ENCODE measurements around the gene SOCS3.

DNA sequence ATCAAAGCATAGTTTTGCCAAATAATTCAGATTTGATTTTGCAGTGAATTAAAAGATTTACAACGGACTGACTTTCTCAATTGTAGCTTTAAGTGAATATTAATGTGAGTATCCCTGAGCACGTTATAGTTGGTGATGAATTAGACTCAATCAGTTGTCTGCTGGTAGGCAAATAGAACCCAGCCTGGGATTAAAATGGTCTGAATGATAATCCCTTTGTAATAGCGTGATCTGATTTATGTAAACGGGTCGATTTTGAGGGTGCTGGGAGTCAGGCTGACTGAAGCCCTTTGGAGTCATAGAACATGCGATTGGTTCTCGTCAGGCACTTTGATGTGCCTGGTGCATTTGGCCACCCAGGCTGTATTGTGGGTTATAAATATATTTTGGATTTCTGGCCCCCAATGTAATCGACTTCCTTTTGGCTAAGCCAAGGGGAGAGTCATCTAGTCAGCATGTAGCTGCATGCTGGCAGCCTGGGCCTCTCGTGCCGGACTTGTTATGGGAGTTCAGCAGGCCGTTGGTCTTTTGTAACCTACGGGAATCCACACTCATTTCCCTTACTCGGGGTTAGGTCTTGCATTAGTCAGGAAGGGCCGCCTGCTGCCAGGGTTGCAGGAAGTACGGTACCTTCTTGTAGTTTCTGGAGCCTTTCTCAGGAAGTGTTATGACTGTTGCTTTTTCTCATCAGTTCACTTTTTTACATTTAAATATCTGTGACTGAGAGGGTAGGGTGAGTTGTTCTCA is 24.0 kb upstream of the SOCS3 start:
- TF ChIP-seq POLR2AphosphoS5 (IDR thresholded peaks at IDR 0.05; ENCODE audit: low read depth, low read length) (no peak), SIN3A (IDR thresholded peaks at IDR 0.05; ENCODE audit: borderline replicate concordance, insufficient read depth, low read length) (no peak), FOXP2 (optimal IDR thresholded peaks at IDR 0.05; ENCODE audit: borderline replicate concordance, extremely low read depth, extremely low read length, insufficient read depth) (peak; percentile 49)
- TF ChIP-seq, protein P1, sequence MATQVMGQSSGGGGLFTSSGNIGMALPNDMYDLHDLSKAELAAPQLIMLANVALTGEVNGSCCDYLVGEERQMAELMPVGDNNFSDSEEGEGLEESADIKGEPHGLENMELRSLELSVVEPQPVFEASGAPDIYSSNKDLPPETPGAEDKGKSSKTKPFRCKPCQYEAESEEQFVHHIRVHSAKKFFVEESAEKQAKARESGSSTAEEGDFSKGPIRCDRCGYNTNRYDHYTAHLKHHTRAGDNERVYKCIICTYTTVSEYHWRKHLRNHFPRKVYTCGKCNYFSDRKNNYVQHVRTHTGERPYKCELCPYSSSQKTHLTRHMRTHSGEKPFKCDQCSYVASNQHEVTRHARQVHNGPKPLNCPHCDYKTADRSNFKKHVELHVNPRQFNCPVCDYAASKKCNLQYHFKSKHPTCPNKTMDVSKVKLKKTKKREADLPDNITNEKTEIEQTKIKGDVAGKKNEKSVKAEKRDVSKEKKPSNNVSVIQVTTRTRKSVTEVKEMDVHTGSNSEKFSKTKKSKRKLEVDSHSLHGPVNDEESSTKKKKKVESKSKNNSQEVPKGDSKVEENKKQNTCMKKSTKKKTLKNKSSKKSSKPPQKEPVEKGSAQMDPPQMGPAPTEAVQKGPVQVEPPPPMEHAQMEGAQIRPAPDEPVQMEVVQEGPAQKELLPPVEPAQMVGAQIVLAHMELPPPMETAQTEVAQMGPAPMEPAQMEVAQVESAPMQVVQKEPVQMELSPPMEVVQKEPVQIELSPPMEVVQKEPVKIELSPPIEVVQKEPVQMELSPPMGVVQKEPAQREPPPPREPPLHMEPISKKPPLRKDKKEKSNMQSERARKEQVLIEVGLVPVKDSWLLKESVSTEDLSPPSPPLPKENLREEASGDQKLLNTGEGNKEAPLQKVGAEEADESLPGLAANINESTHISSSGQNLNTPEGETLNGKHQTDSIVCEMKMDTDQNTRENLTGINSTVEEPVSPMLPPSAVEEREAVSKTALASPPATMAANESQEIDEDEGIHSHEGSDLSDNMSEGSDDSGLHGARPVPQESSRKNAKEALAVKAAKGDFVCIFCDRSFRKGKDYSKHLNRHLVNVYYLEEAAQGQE (IDR thresholded peaks at IDR 0.05; ENCODE audit: insufficient read depth in 1 of 2, low read depth in 2 of 2, low read length in 2 of 2) = peak in 1 of 2 experiments; percentile 51; a peak in 1 of 4 replicates

Data from PFSK-1 (cell line).